Mammary epithelial cell (primary cell): Measurements from ENCODE around the gene GBP2.

Source experiments
- EZH2 ChIP-seq: IDR thresholded peaks from 2 replicates; pipeline ENCODE4 v1.6.1; 2012; ENCODE audit warnings: low read length, inconsistent platforms, borderline replicate concordance
- TF ChIP-seq, protein P1 (sequence below), 2 donors: IDR thresholded peaks in 1 of 2; conservative IDR thresholded peaks in 1 of 2; 2 replicates each; pipeline ENCODE4 v1.5.1; 2011 to 2012; ENCODE audit warnings: inconsistent platforms in 2 of 2, low read length in 2 of 2, mild to moderate bottlenecking in 2 of 2, control low read depth in 1 of 2, low read depth in 1 of 2; ENCODE audit not compliant: insufficient read depth in 1 of 2; ENCODE audit errors: extremely low read depth in 1 of 2

GRCh38 chr1:89147678-89148658 is 22.1 kb upstream of the GBP2 start:
- TF ChIP-seq, protein P1, sequence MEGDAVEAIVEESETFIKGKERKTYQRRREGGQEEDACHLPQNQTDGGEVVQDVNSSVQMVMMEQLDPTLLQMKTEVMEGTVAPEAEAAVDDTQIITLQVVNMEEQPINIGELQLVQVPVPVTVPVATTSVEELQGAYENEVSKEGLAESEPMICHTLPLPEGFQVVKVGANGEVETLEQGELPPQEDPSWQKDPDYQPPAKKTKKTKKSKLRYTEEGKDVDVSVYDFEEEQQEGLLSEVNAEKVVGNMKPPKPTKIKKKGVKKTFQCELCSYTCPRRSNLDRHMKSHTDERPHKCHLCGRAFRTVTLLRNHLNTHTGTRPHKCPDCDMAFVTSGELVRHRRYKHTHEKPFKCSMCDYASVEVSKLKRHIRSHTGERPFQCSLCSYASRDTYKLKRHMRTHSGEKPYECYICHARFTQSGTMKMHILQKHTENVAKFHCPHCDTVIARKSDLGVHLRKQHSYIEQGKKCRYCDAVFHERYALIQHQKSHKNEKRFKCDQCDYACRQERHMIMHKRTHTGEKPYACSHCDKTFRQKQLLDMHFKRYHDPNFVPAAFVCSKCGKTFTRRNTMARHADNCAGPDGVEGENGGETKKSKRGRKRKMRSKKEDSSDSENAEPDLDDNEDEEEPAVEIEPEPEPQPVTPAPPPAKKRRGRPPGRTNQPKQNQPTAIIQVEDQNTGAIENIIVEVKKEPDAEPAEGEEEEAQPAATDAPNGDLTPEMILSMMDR (conservative IDR thresholded peaks at IDR 0.05 in 1 of 2, IDR thresholded peaks at IDR 0.05 in 1 of 2; ENCODE audit: extremely low read depth in 1 of 2, insufficient read depth in 1 of 2, low read depth in 1 of 2, low read length in 2 of 2) = no peak
- no peak for TF ChIP-seq EZH2
